ENCODE data around the gene JAM3. TPM values are rescaled to one million over a fixed set of nuclear protein-coding genes. Genes with fewer than 3 reads are reported as not detected.

The JAM3 gene
- total and polyA plus RNA-seq, 9 of the 15 experiments (the other 6 are each of a cell fraction or from before 2014, with no cell fraction given) = 0.22 to 0.76 (median 0.40) TPM

DNA sequence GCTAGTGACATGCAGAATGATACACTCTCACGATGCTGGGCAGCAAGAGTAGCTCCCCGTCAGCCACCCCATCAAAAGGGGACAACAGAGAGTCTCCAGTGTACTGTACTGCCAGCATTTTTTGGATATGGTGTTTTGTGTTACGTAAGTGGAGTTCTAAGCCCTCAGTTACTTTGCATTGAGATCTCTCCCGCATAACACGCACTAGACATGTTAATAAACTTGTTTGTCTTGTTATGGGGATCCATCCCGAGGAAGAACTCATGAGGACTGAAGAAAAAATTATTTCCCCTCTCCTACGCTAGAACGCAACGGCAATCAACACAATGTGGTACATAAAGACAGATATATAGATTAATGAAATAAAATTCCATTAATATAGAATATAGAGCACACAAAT is 130.7 kb downstream of the JAM3 start:
- no peaks in the 10 kb centered on the region for H3K4me1 ChIP-seq (replicated peaks in 1 of 2; ENCODE audit: control insufficient read depth in 2 of 2, insufficient read depth in 2 of 2, low read length in 2 of 2)
- H3K4me3 ChIP-seq = no peak overlapping the region
- H3K27me3 ChIP-seq (ENCODE audit: control insufficient read depth in 2 of 2, insufficient read depth in 2 of 2, low read length in 2 of 2) = no peaks in the 10 kb centered on the region
- no peaks in the 10 kb centered on the region for H4K20me1 ChIP-seq (replicated peaks; ENCODE audit: control insufficient read depth, insufficient read depth, low read length)
- DNase-seq (ENCODE audit: extremely low read depth in 1 of 4, low spot score in 3 of 4) = no peak
- H3K27ac ChIP-seq (ENCODE audit: extremely low read depth, low read depth, low read length) = no peak overlapping the region
- no peak for FAIRE-seq
- no peak for ATAC-seq
- CTCF ChIA-PET (ENCODE audit: low intra/inter-chr PET ratio) = no interaction called here
- H3K4me2 ChIP-seq (ENCODE audit: insufficient read depth, low read length) = no peak overlapping the region
- WGBS (ENCODE audit: insufficient coverage, low coverage, missing lambda C conversion rate) = 92% methylated on average over 9 of the region's 9 CpGs
- no peak overlapping the region for H3K9ac ChIP-seq (ENCODE audit: insufficient read depth in 1 of 2, low read depth in 2 of 2, low read length in 2 of 2)
- intact Hi-C loops (cut with micrococcal nuclease) = no loop called here
- in situ Hi-C loops (cut with MboI) = no loop called here
- peaks cover 94% of the 10 kb centered on the region for H3K36me3 ChIP-seq (ENCODE audit: control insufficient read depth, insufficient read depth, low read length)
- H2AFZ ChIP-seq (ENCODE audit: low read depth, low read length) = no peak overlapping the region
- BruUV-seq (replicated peaks) = no TSS peak
- no peaks in the 10 kb centered on the region for H3K9me1 ChIP-seq (ENCODE audit: control insufficient read depth, insufficient read depth, low read length)
- no peaks in the 10 kb centered on the region for H3K9me3 ChIP-seq (replicated peaks; ENCODE audit: control insufficient read depth, insufficient read depth, low read depth, low read length)
- POLR2A ChIA-PET = interaction anchor here (0.6 to 0.9 kb wide), 3 partner anchors 24 to 191 kb away, joined by 3 read pairs; partner anchors contain the start of gene NCAPD3
- no peaks in the 10 kb centered on the region for H3K79me2 ChIP-seq (ENCODE audit: control insufficient read depth, insufficient read depth, low read length)
- no peak for TF ChIP-seq GABPB2 (CRISPR knock-in tag; conservative IDR thresholded peaks at IDR 0.05)
- no peak for TF ChIP-seq LARP7 (IDR thresholded peaks at IDR 0.05)
- TF ChIP-seq RFX7 (CRISPR knock-in tag; IDR thresholded peaks at IDR 0.05) = no peak
- TF ChIP-seq PTRF (tag; IDR thresholded peaks at IDR 0.05) = no peak
- no peak for TF ChIP-seq SAP30 (IDR thresholded peaks at IDR 0.05; ENCODE audit: borderline replicate concordance, insufficient read depth, low read depth, low read length, poor library complexity, severe bottlenecking)
- no peak for TF ChIP-seq ZBTB17 (CRISPR knock-in tag; IDR thresholded peaks at IDR 0.05)
- no peak for TF ChIP-seq MBD2 (IDR thresholded peaks at IDR 0.05; ENCODE audit: borderline replicate concordance, low read depth)
- TF ChIP-seq, protein P1, sequence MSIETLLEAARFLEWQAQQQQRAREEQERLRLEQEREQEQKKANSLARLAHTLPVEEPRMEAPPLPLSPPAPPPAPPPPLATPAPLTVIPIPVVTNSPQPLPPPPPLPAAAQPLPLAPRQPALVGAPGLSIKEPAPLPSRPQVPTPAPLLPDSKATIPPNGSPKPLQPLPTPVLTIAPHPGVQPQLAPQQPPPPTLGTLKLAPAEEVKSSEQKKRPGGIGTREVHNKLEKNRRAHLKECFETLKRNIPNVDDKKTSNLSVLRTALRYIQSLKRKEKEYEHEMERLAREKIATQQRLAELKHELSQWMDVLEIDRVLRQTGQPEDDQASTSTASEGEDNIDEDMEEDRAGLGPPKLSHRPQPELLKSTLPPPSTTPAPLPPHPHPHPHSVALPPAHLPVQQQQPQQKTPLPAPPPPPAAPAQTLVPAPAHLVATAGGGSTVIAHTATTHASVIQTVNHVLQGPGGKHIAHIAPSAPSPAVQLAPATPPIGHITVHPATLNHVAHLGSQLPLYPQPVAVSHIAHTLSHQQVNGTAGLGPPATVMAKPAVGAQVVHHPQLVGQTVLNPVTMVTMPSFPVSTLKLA (conservative IDR thresholded peaks at IDR 0.05) = no peak
- TF ChIP-seq RAD51 (IDR thresholded peaks at IDR 0.05; ENCODE audit: borderline replicate concordance, low read depth) = no peak
- TF ChIP-seq ZNF41 (CRISPR knock-in tag; conservative IDR thresholded peaks at IDR 0.05) = no peak
- TF ChIP-seq KDM5B (IDR thresholded peaks at IDR 0.05; ENCODE audit: insufficient replicate concordance, low read depth, low read length) = no peak
- no peak for TF ChIP-seq RBM39 (optimal IDR thresholded peaks at IDR 0.05; ENCODE audit: low read depth, low read length)
- no peak for TF ChIP-seq CXXC5 (CRISPR knock-in tag; IDR thresholded peaks at IDR 0.05)
- TF ChIP-seq, protein P2, sequence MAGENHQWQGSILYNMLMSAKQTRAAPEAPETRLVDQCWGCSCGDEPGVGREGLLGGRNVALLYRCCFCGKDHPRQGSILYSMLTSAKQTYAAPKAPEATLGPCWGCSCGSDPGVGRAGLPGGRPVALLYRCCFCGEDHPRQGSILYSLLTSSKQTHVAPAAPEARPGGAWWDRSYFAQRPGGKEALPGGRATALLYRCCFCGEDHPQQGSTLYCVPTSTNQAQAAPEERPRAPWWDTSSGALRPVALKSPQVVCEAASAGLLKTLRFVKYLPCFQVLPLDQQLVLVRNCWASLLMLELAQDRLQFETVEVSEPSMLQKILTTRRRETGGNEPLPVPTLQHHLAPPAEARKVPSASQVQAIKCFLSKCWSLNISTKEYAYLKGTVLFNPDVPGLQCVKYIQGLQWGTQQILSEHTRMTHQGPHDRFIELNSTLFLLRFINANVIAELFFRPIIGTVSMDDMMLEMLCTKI (IDR thresholded peaks at IDR 0.05; ENCODE audit: partially characterized antibody) = no peak
- TF ChIP-seq, protein P3, sequence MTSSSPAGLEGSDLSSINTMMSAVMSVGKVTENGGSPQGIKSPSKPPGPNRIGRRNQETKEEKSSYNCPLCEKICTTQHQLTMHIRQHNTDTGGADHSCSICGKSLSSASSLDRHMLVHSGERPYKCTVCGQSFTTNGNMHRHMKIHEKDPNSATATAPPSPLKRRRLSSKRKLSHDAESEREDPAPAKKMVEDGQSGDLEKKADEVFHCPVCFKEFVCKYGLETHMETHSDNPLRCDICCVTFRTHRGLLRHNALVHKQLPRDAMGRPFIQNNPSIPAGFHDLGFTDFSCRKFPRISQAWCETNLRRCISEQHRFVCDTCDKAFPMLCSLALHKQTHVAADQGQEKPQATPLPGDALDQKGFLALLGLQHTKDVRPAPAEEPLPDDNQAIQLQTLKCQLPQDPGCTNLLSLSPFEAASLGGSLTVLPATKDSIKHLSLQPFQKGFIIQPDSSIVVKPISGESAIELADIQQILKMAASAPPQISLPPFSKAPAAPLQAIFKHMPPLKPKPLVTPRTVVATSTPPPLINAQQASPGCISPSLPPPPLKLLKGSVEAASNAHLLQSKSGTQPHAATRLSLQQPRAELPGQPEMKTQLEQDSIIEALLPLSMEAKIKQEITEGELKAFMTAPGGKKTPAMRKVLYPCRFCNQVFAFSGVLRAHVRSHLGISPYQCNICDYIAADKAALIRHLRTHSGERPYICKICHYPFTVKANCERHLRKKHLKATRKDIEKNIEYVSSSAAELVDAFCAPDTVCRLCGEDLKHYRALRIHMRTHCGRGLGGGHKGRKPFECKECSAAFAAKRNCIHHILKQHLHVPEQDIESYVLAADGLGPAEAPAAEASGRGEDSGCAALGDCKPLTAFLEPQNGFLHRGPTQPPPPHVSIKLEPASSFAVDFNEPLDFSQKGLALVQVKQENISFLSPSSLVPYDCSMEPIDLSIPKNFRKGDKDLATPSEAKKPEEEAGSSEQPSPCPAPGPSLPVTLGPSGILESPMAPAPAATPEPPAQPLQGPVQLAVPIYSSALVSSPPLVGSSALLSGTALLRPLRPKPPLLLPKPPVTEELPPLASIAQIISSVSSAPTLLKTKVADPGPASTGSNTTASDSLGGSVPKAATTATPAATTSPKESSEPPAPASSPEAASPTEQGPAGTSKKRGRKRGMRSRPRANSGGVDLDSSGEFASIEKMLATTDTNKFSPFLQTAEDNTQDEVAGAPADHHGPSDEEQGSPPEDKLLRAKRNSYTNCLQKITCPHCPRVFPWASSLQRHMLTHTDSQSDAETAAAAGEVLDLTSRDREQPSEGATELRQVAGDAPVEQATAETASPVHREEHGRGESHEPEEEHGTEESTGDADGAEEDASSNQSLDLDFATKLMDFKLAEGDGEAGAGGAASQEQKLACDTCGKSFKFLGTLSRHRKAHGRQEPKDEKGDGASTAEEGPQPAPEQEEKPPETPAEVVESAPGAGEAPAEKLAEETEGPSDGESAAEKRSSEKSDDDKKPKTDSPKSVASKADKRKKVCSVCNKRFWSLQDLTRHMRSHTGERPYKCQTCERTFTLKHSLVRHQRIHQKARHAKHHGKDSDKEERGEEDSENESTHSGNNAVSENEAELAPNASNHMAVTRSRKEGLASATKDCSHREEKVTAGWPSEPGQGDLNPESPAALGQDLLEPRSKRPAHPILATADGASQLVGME (CRISPR knock-in tag; IDR thresholded peaks at IDR 0.05) = no peak
